Measurements from ENCODE around the gene THEMIS. TPM values are rescaled to one million over a fixed set of nuclear protein-coding genes. Genes with fewer than 3 reads are reported as not detected.
"Not testable (repeated sequence)": the region's sequence is repeated elsewhere in the genome, so short reads cannot be mapped to it uniquely, and the experiment has no call there.

The THEMIS gene
- total RNA-seq, 1 experiment from 2014 or later: not detected

GRCh38 chr6:127932708-127933107 is 31.9 kb upstream of the THEMIS start:
- DNase-seq: no peak
- peaks cover 22% of the 10 kb centered on the region for H3K9me3 Mint-ChIP-seq (ENCODE audit: unreplicated experiment)
- H3K27me3 Mint-ChIP-seq (ENCODE audit: insufficient read depth, unreplicated experiment): no peaks in the 10 kb centered on the region
- peaks cover 12% of the 10 kb centered on the region for H3K9me3 ChIP-seq
- H3K4me1 Mint-ChIP-seq (ENCODE audit: low read depth, unreplicated experiment): no peaks in the 10 kb centered on the region
- no peaks in the 10 kb centered on the region for H3K36me3 Mint-ChIP-seq (ENCODE audit: insufficient read depth, unreplicated experiment)
- TF ChIP-seq CTCF (IDR thresholded peaks at IDR 0.05; ENCODE audit: insufficient read depth in 1 of 2, low read depth in 1 of 2, low read length in 1 of 2, severe bottlenecking in 1 of 2, unreplicated experiment in 1 of 2): no peak
- ChIA-PET POLR2A (no interaction called here), CTCF (no interaction called here)
- H3K27ac Mint-ChIP-seq (ENCODE audit: unreplicated experiment): no peak overlapping the region
- intact Hi-C loops (cut with micrococcal nuclease; ENCODE audit: unreplicated experiment): no loop called here
- no peaks in the 10 kb centered on the region for H3K36me3 ChIP-seq (ENCODE audit: control insufficient read depth, insufficient read depth, low read length)
- H3K4me3 ChIP-seq (ENCODE audit: low read depth, low read length): no peak overlapping the region
- no peak overlapping the region for H3K4me3 Mint-ChIP-seq (ENCODE audit: unreplicated experiment)
- no TSS peak for BruUV-seq (replicated peaks)
- no peaks in the 10 kb centered on the region for H3K27me3 ChIP-seq (replicated peaks; ENCODE audit: control insufficient read depth, insufficient read depth, low read length)
- H3K4me1 ChIP-seq: no peaks in the 10 kb centered on the region

GRCh38 chr6:127926441-127926840 is 25.6 kb upstream of the THEMIS start:
- POLR2A ChIA-PET; intact Hi-C loops (cut with micrococcal nuclease; ENCODE audit: unreplicated experiment); H3K27me3 ChIP-seq (replicated peaks; ENCODE audit: control insufficient read depth, insufficient read depth, low read length); H3K27ac Mint-ChIP-seq (ENCODE audit: unreplicated experiment); CTCF ChIA-PET; H3K36me3 Mint-ChIP-seq (ENCODE audit: insufficient read depth, unreplicated experiment); BruUV-seq (replicated peaks); H3K27me3 Mint-ChIP-seq (ENCODE audit: insufficient read depth, unreplicated experiment); DNase-seq; H3K36me3 ChIP-seq (ENCODE audit: control insufficient read depth, insufficient read depth, low read length); H3K4me1 Mint-ChIP-seq (ENCODE audit: low read depth, unreplicated experiment); H3K4me1 ChIP-seq; H3K9me3 ChIP-seq; H3K4me3 ChIP-seq (ENCODE audit: low read depth, low read length); H3K4me3 Mint-ChIP-seq (ENCODE audit: unreplicated experiment): not testable (repeated sequence)
- peaks cover 29% of the 10 kb centered on the region for H3K9me3 Mint-ChIP-seq (ENCODE audit: unreplicated experiment)

- Histone ChIP-seq H3K4me1 (no peaks in the 10 kb centered on the region), H3K4me3 (ENCODE audit: low read depth, low read length) (no peak overlapping the region), H3K9me3 (no peaks in the 10 kb centered on the region), H3K36me3 (ENCODE audit: control insufficient read depth, insufficient read depth, low read length) (no peaks in the 10 kb centered on the region), H3K27me3 (replicated peaks; ENCODE audit: control insufficient read depth, insufficient read depth, low read length) (no peaks in the 10 kb centered on the region)
- CTCF ChIA-PET: no interaction called here
- peaks cover 29% of the 10 kb centered on the region for H3K9me3 Mint-ChIP-seq (ENCODE audit: unreplicated experiment)
- no peaks in the 10 kb centered on the region for H3K27me3 Mint-ChIP-seq (ENCODE audit: insufficient read depth, unreplicated experiment)
- no peaks in the 10 kb centered on the region for H3K4me1 Mint-ChIP-seq (ENCODE audit: low read depth, unreplicated experiment)
- no peaks in the 10 kb centered on the region for H3K36me3 Mint-ChIP-seq (ENCODE audit: insufficient read depth, unreplicated experiment)
- H3K27ac Mint-ChIP-seq (ENCODE audit: unreplicated experiment): no peak overlapping the region
- TF ChIP-seq CTCF (IDR thresholded peaks at IDR 0.05; ENCODE audit: insufficient read depth in 1 of 2, low read depth in 1 of 2, low read length in 1 of 2, severe bottlenecking in 1 of 2, unreplicated experiment in 1 of 2): no peak
- POLR2A ChIA-PET: no interaction called here
- no peak overlapping the region for H3K4me3 Mint-ChIP-seq (ENCODE audit: unreplicated experiment)
- intact Hi-C loops (cut with micrococcal nuclease; ENCODE audit: unreplicated experiment): no loop called here
- BruUV-seq (replicated peaks): no TSS peak
- no peak for DNase-seq
These were observed 23.6 kb upstream of the THEMIS start for GRCh38 chr6:127924440-127924839.

- DNase-seq: no peak
- H3K9me3 Mint-ChIP-seq (ENCODE audit: unreplicated experiment): peaks cover 25% of the 10 kb centered on the region
- H3K9me3 ChIP-seq: no peaks in the 10 kb centered on the region
- no TSS peak for BruUV-seq (replicated peaks)
- no peaks in the 10 kb centered on the region for H3K36me3 Mint-ChIP-seq (ENCODE audit: insufficient read depth, unreplicated experiment)
- no peak overlapping the region for H3K4me3 Mint-ChIP-seq (ENCODE audit: unreplicated experiment)
- no peak overlapping the region for H3K4me3 ChIP-seq (ENCODE audit: low read depth, low read length)
- H3K27me3 ChIP-seq (replicated peaks; ENCODE audit: control insufficient read depth, insufficient read depth, low read length): no peaks in the 10 kb centered on the region
- no peaks in the 10 kb centered on the region for H3K36me3 ChIP-seq (ENCODE audit: control insufficient read depth, insufficient read depth, low read length)
- POLR2A ChIA-PET: no interaction called here
- intact Hi-C loops (cut with micrococcal nuclease; ENCODE audit: unreplicated experiment): no loop called here
- CTCF ChIA-PET: no interaction called here
- H3K4me1 Mint-ChIP-seq (ENCODE audit: low read depth, unreplicated experiment): no peaks in the 10 kb centered on the region
- no peaks in the 10 kb centered on the region for H3K4me1 ChIP-seq
- TF ChIP-seq CTCF (IDR thresholded peaks at IDR 0.05; ENCODE audit: insufficient read depth in 1 of 2, low read depth in 1 of 2, low read length in 1 of 2, severe bottlenecking in 1 of 2, unreplicated experiment in 1 of 2): no peak
- H3K27ac Mint-ChIP-seq (ENCODE audit: unreplicated experiment): no peak overlapping the region
- H3K27me3 Mint-ChIP-seq (ENCODE audit: insufficient read depth, unreplicated experiment): no peaks in the 10 kb centered on the region
These were observed 23.2 kb upstream of the THEMIS start for GRCh38 chr6:127924031-127924430.

Measured in Caco-2 (cell line).